ENCODE results near the gene ATL3.

Gene ATL3, protein sequence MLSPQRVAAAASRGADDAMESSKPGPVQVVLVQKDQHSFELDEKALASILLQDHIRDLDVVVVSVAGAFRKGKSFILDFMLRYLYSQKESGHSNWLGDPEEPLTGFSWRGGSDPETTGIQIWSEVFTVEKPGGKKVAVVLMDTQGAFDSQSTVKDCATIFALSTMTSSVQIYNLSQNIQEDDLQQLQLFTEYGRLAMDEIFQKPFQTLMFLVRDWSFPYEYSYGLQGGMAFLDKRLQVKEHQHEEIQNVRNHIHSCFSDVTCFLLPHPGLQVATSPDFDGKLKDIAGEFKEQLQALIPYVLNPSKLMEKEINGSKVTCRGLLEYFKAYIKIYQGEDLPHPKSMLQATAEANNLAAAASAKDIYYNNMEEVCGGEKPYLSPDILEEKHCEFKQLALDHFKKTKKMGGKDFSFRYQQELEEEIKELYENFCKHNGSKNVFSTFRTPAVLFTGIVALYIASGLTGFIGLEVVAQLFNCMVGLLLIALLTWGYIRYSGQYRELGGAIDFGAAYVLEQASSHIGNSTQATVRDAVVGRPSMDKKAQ

DNA sequence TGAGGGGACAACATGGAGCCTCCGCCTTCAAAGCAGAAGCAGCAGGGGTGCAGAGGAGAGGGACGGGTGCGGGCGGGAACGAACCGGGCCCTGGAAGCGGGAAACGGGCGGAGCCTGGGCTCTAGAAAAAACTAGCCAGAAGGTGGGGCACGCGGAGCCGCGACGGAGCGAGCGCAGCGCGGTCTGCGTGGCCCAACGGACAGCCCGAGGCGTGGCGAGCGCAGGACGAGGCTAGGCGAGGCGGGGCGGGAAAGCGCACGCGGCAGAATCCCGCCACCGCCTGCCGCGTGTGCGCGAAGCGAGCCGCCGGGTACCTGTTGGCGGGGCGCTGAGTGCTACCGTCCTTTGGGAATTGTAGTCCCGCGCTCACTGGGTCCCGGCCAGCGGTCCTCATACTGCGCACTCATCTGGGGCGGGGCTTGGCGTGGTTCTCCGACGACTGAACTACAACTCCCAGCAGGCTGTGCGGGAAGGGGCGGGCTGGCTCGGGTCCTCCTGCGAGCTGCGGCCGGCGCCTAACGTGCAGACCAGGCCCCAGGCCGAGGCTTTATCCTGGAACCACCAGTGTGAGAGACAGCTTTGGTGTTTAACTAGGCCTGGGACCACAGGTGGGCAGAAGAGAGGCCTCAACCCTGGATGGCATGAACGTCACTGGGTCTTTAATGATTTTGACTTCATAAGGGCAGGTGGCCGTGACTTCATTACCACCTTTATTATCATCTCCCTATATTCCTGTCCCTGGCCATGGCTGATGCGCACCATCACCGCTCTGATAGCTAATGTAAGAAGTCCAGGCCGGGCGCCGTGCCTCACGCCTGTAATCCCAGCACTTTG, at the start of gene ATL3:
TSS of gene ATL3 (minus strand) at position 55 of the 834 bp plus-strand sequence. CDS start at position 14, 41 bp downstream.
- Mint-ChIP-seq H3K9me3 (no peaks in the 10 kb centered on the region), H3K36me3 (ENCODE audit: low read depth) (peaks cover 14% of the 10 kb centered on the region), H3K27me3 (no peaks in the 10 kb centered on the region), H3K4me1 (ENCODE audit: low read depth) (peaks cover 52% of the 10 kb centered on the region), H3K4me3 (peak within 1 kb of the TSS; percentile 81), H3K27ac (peak within 1 kb of the TSS; percentile 93)
- DNase-seq = peak; percentile 98

- no peak overlapping the region for H3K4me3 Mint-ChIP-seq
- no peaks in the 10 kb centered on the region for H3K9me3 Mint-ChIP-seq
- no peak overlapping the region for H3K27ac Mint-ChIP-seq
- DNase-seq = no peak
- H3K4me1 Mint-ChIP-seq (ENCODE audit: low read depth) = no peaks in the 10 kb centered on the region
- H3K36me3 Mint-ChIP-seq (ENCODE audit: low read depth) = no peaks in the 10 kb centered on the region
- no peaks in the 10 kb centered on the region for H3K27me3 Mint-ChIP-seq
Measured at GRCh38 chr11:63720611-63721010, 49.4 kb upstream of the ATL3 start.

DNA sequence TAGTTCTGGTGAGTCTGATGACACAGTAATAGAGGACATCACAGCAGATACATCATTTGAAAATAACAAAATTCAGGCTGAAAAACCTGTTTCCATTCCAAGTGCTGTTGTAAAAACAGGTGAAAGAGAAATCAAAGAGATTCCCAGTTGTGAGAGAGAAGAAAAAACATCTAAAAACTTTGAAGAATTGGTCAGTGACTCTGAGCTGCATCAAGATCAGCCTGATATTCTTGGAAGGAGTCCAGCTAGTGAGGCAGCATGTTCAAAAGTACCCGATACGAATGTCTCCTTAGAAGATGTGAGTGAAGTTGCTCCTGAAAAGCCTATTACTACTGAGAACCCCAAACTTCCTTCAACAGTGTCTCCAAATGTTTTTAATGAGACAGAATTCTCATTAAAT, 48.8 kb upstream of the ATL3 start:
- no peaks in the 10 kb centered on the region for H3K27me3 Mint-ChIP-seq
- peaks cover under 1% of the 10 kb centered on the region for H3K4me1 Mint-ChIP-seq (ENCODE audit: low read depth)
- H3K27ac Mint-ChIP-seq = no peak overlapping the region
- H3K9me3 Mint-ChIP-seq = no peaks in the 10 kb centered on the region
- H3K4me3 Mint-ChIP-seq = no peak overlapping the region
- no peaks in the 10 kb centered on the region for H3K36me3 Mint-ChIP-seq (ENCODE audit: low read depth)
- no peak for DNase-seq

DNA sequence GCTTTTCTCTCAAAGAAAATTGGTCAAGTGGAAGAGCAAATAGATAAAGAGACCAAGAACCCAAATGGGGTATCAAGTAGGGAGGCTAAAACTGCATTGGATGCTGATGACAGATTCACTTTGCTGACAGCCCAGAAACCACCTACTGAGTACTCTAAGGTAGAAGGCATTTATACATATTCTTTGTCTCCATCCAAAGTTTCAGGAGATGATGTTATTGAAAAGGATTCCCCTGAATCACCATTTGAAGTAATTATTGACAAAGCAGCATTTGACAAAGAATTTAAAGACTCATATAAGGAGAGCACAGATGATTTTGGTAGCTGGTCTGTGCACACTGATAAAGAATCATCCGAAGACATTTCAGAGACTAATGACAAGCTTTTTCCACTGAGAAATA, 47.8 kb upstream of the ATL3 start:
- no peak for DNase-seq
- H3K9me3 Mint-ChIP-seq = no peaks in the 10 kb centered on the region
- no peaks in the 10 kb centered on the region for H3K27me3 Mint-ChIP-seq
- no peak overlapping the region for H3K4me3 Mint-ChIP-seq
- peaks cover 3% of the 10 kb centered on the region for H3K4me1 Mint-ChIP-seq (ENCODE audit: low read depth)
- H3K36me3 Mint-ChIP-seq (ENCODE audit: low read depth) = peaks cover 2% of the 10 kb centered on the region
- no peak overlapping the region for H3K27ac Mint-ChIP-seq

GRCh38 chr11:63716046-63716445, 44.9 kb upstream of the ATL3 start:
- Mint-ChIP-seq H3K36me3 (ENCODE audit: low read depth) (peaks cover 2% of the 10 kb centered on the region), H3K4me3 (no peak overlapping the region), H3K9me3 (no peaks in the 10 kb centered on the region), H3K4me1 (ENCODE audit: low read depth) (peaks cover 6% of the 10 kb centered on the region), H3K27ac (no peak overlapping the region), H3K27me3 (no peaks in the 10 kb centered on the region)
- DNase-seq = no peak

GRCh38 chr11:63713766-63714165, 42.6 kb upstream of the ATL3 start:
- Mint-ChIP-seq H3K27me3 (no peaks in the 10 kb centered on the region), H3K4me1 (ENCODE audit: low read depth) (peaks cover 7% of the 10 kb centered on the region), H3K27ac (no peak overlapping the region), H3K9me3 (no peaks in the 10 kb centered on the region), H3K4me3 (no peak overlapping the region), H3K36me3 (ENCODE audit: low read depth) (peaks cover 2% of the 10 kb centered on the region)
- no peak for DNase-seq

DNA sequence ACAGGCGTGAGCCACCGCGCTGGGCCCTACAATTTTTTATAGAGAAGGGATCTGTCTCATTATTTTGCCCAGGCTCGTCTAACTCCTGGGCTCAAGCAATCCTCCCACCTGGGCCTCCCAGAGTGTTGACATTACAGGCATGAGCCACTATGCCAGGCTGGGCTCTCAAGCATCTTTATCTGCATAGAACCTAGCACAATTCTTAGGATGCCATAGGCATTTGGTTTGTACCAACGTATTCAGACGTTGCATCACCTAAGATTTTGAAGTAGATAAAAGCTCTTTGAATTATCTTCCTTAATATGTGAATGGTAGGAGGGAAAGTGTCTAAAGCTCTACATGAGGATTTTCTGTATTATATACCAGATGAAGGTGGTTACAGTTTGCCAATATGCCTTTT, 40.7 kb upstream of the ATL3 start:
- H3K4me3 Mint-ChIP-seq = no peak overlapping the region
- H3K4me1 Mint-ChIP-seq (ENCODE audit: low read depth) = peaks cover 12% of the 10 kb centered on the region

GRCh38 chr11:63710476-63711217, 39.5 kb upstream of the ATL3 start:
- DNase-seq = no peak
- Mint-ChIP-seq H3K9me3 (no peaks in the 10 kb centered on the region), H3K27me3 (no peaks in the 10 kb centered on the region), H3K36me3 (ENCODE audit: low read depth) (peaks cover 2% of the 10 kb centered on the region), H3K4me1 (ENCODE audit: low read depth) (peaks cover 12% of the 10 kb centered on the region), H3K27ac (no peak overlapping the region), H3K4me3 (no peak overlapping the region)

More for the DNA sequence above, 40.7 kb upstream of the ATL3 start:
- Mint-ChIP-seq H3K36me3 (ENCODE audit: low read depth) (peaks cover 2% of the 10 kb centered on the region), H3K27ac (no peak overlapping the region), H3K9me3 (no peaks in the 10 kb centered on the region), H3K27me3 (no peaks in the 10 kb centered on the region)
- DNase-seq = no peak

DNA sequence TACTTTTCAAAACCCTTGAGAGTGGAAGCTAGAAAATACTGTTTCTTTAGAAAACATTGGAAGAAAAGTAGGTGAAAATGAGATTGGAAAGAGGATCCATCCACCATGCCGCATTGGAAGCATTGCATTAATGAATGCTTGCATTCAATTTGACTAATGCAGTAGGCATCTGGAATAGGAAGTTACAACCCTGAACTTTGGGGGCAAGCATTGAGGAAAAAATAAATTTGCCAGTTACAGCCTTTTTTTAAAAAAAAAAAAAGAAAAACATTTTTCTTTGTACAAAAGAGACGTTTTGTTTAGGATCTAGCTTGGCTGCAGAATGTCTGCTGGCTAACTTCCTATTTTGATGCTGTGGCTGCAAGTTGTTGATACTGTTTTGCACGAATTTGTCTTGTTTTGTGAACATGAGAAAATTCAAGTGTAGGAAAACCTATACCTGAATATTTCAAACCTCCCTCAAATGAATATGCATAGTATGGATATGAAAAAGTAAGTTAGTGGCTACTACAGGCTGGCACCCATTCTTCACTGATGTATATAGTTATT, 38.2 kb upstream of the ATL3 start:
- Mint-ChIP-seq H3K36me3 (ENCODE audit: low read depth) (peaks cover 1% of the 10 kb centered on the region), H3K27ac (no peak overlapping the region), H3K4me3 (no peak overlapping the region), H3K4me1 (ENCODE audit: low read depth) (peaks cover 9% of the 10 kb centered on the region), H3K27me3 (no peaks in the 10 kb centered on the region), H3K9me3 (no peaks in the 10 kb centered on the region)
- DNase-seq = no peak

DNA sequence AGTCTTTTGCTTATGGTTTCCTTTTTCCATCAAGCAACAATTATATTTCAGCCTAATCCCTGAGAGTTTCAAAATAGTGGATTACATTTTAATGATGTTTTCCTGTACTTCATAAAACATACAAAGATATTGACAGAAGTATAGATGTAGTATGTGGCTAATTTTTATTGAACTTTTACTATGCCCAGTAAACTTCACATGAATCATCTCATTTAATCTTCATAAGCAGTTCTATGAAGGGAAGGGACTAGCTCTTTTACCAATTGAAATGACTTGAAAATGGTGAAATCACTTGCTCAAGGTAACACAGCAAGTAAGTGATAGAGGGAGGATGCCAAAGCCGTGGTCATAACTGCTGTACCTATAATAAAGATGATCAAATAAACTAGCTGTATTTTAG, 37.6 kb upstream of the ATL3 start:
- H3K4me3 Mint-ChIP-seq = no peak overlapping the region
- DNase-seq = no peak
- peaks cover 9% of the 10 kb centered on the region for H3K4me1 Mint-ChIP-seq (ENCODE audit: low read depth)
- no peaks in the 10 kb centered on the region for H3K36me3 Mint-ChIP-seq (ENCODE audit: low read depth)
- no peak overlapping the region for H3K27ac Mint-ChIP-seq
- no peaks in the 10 kb centered on the region for H3K27me3 Mint-ChIP-seq
- no peaks in the 10 kb centered on the region for H3K9me3 Mint-ChIP-seq

GRCh38 chr11:63705526-63705925, 34.4 kb upstream of the ATL3 start:
- Mint-ChIP-seq H3K36me3 (ENCODE audit: low read depth) (no peaks in the 10 kb centered on the region), H3K4me1 (ENCODE audit: low read depth) (peaks cover 5% of the 10 kb centered on the region), H3K4me3 (no peak overlapping the region), H3K27me3 (no peaks in the 10 kb centered on the region), H3K9me3 (no peaks in the 10 kb centered on the region), H3K27ac (no peak overlapping the region)
- no peak for DNase-seq

DNA sequence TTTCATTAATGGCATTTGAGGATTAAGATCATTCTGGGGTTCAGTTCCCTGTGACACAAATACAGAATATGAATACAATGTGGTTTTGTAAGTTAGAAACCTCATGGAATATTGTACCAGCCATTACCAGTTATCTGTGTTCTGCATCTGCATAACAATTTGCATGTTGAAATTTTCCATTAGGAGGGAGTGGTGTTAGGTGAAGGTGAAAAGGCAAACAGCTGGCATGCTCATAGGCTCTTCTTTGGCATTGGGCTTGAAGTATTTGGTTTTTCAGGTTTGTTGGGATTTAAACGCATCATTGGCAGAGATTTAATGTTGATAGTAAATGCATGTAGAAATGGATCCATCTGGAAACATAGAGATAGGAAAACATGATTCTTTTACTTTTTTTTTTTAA, 28.7 kb upstream of the ATL3 start:
- Mint-ChIP-seq H3K27me3 (no peaks in the 10 kb centered on the region), H3K9me3 (no peaks in the 10 kb centered on the region), H3K4me3 (no peak overlapping the region), H3K36me3 (ENCODE audit: low read depth) (peaks cover 3% of the 10 kb centered on the region), H3K4me1 (ENCODE audit: low read depth) (peaks cover 11% of the 10 kb centered on the region), H3K27ac (no peak overlapping the region)
- DNase-seq = no peak

- Mint-ChIP-seq H3K9me3 (no peaks in the 10 kb centered on the region), H3K27ac (no peak overlapping the region), H3K27me3 (no peaks in the 10 kb centered on the region), H3K36me3 (ENCODE audit: low read depth) (peaks cover 3% of the 10 kb centered on the region), H3K4me1 (ENCODE audit: low read depth) (peaks cover 11% of the 10 kb centered on the region), H3K4me3 (no peak overlapping the region)
- no peak for DNase-seq
Measured at GRCh38 chr11:63698976-63699733, 28.0 kb upstream of the ATL3 start.
